GM23338 (cell line): ENCODE measurements around the gene CD300H. TPM values are rescaled to one million over a fixed set of nuclear protein-coding genes. Genes with fewer than 3 reads are reported as not detected.

ENCODE experiments used
- ATAC-seq: fragments of 200-7000 bp; cut with Tn5 transposase; 3 replicates; pipeline ENCODE4 v1.9.1; 2020
- DNase-seq: peaks from one replicate; pipeline ENCODE4 v3.0.0-alpha.2; 2015; ENCODE audit warnings: low spot score
- H2AFZ ChIP-seq: fragments of 200-600 bp; sonication (generic); 2 replicates; pipeline ENCODE4 v1.8.0; 2016; ENCODE audit warnings: antibody characterized with exemption, mild to moderate bottlenecking, moderate library complexity
- H3F3A ChIP-seq: fragments of 200-600 bp; sonication (generic); replicated peaks from 2 replicates; pipeline ENCODE4 v1.8.0; 2017; ENCODE audit warnings: antibody characterized with exemption, mixed run types, low read depth
- H3K27ac ChIP-seq: fragments of 200-600 bp; sonication (generic); 2 replicates; pipeline ENCODE4 v1.6.1; 2016; ENCODE audit warnings: low read depth
- H3K27me3 ChIP-seq: fragments of 200-600 bp; sonication (generic); 2 replicates; pipeline ENCODE4 v1.8.0; 2016; ENCODE audit warnings: mild to moderate bottlenecking, mixed run types, moderate library complexity; ENCODE audit not compliant: insufficient read depth
- H3K36me3 ChIP-seq: fragments of 200-600 bp; sonication (generic); 2 replicates; pipeline ENCODE4 v1.8.0; 2016; ENCODE audit warnings: mild to moderate bottlenecking; ENCODE audit not compliant: insufficient read depth
- H3K4me1 ChIP-seq: fragments of 200-600 bp; sonication (generic); 2 replicates; pipeline ENCODE4 v1.8.0; 2016; ENCODE audit warnings: mild to moderate bottlenecking, moderate library complexity; ENCODE audit not compliant: insufficient read depth
- H3K4me2 ChIP-seq: fragments of 200-600 bp; sonication (generic); 2 replicates; pipeline ENCODE4 v1.7.1; 2017; ENCODE audit warnings: mixed run types
- H3K4me3 ChIP-seq: fragments of 200-600 bp; sonication (generic); 2 replicates; pipeline ENCODE4 v1.6.1; 2016; ENCODE audit warnings: mixed run types
- H3K79me2 ChIP-seq: fragments of 200-600 bp; sonication (generic); replicated peaks from 2 replicates; pipeline ENCODE4 v1.8.0; 2017; ENCODE audit warnings: mild to moderate bottlenecking; ENCODE audit not compliant: insufficient read depth
- H3K9me2 ChIP-seq: fragments of 200-600 bp; sonication (generic); 2 replicates; pipeline ENCODE4 v1.8.0; 2017; ENCODE audit not compliant: insufficient read depth
- H4K20me1 ChIP-seq: fragments of 200-600 bp; sonication (generic); replicated peaks from 2 replicates; pipeline ENCODE4 v1.8.0; 2017; ENCODE audit warnings: mild to moderate bottlenecking; ENCODE audit not compliant: insufficient read depth
- H3K27ac Mint-ChIP-seq: 2 replicates; pipeline ENCODE4 v1.8.0; 2020; ENCODE audit warnings: inconsistent platforms, mild to moderate bottlenecking, moderate library complexity, mixed read lengths
- H3K27me3 Mint-ChIP-seq: 3 replicates; pipeline ENCODE4 v1.8.0; 2022; ENCODE audit warnings: low read depth, mild to moderate bottlenecking, moderate library complexity, mixed read lengths, inconsistent platforms; ENCODE audit not compliant: insufficient read depth, poor library complexity
- H3K36me3 Mint-ChIP-seq: 3 replicates; pipeline ENCODE4 v1.8.0; 2021; ENCODE audit warnings: low read depth, mild to moderate bottlenecking, inconsistent platforms, moderate library complexity, mixed read lengths
- H3K4me1 Mint-ChIP-seq: 3 replicates; pipeline ENCODE4 v1.8.0; 2020; ENCODE audit warnings: mild to moderate bottlenecking, inconsistent platforms, mixed read lengths
- H3K4me3 Mint-ChIP-seq: 3 replicates; pipeline ENCODE4 v1.8.0; 2021; ENCODE audit warnings: moderate library complexity, mild to moderate bottlenecking, inconsistent platforms, mixed read lengths
- H3K9me3 Mint-ChIP-seq: 3 replicates; pipeline ENCODE4 v1.8.0; 2020; ENCODE audit warnings: moderate library complexity, mild to moderate bottlenecking, inconsistent platforms, mixed read lengths
- CREB1 ChIP-seq: fragments of 250-450 bp; sonication (Bioruptor Pico); IDR thresholded peaks from 2 replicates; pipeline ENCODE4 v1.5.0; 2020; ENCODE audit warnings: low read depth, mild to moderate bottlenecking, moderate library complexity
- EZH2 ChIP-seq: fragments of 200-600 bp; sonication (generic); IDR thresholded peaks from one replicate; pipeline ENCODE4 v1.8.0; 2017; ENCODE audit warnings: antibody characterized with exemption, mild to moderate bottlenecking, low read depth; ENCODE audit not compliant: unreplicated experiment
- EZH2phosphoT487 ChIP-seq: fragments of 200-600 bp; sonication (generic); IDR thresholded peaks from one replicate; pipeline ENCODE4 v1.8.1; 2018; ENCODE audit warnings: antibody characterized with exemption; ENCODE audit not compliant: unreplicated experiment
- JUNB ChIP-seq: IDR thresholded peaks from one replicate; pipeline ENCODE4 v1.6.1; 2016; ENCODE audit warnings: antibody characterized with exemption; ENCODE audit not compliant: unreplicated experiment
- NANOG ChIP-seq: IDR thresholded peaks from 2 replicates; pipeline ENCODE4 v1.6.1; 2016; ENCODE audit warnings: antibody characterized with exemption, borderline replicate concordance
- POLR2AphosphoS5 ChIP-seq: IDR thresholded peaks from 2 replicates; pipeline ENCODE4 v1.6.1; 2016; ENCODE audit warnings: antibody characterized with exemption, low read depth
- STAT1 ChIP-seq: IDR thresholded peaks from one replicate; pipeline ENCODE4 v1.6.1; 2016; ENCODE audit warnings: antibody characterized with exemption; ENCODE audit not compliant: unreplicated experiment
- ZNF114 ChIP-seq: fragments of 250-450 bp; sonication (Bioruptor Pico); IDR thresholded peaks from 2 replicates; pipeline ENCODE4 v1.5.0; 2020; ENCODE audit warnings: mild to moderate bottlenecking, moderate library complexity
- ZNF331 ChIP-seq: fragments of 250-450 bp; sonication (Bioruptor Pico); IDR thresholded peaks from 2 replicates; pipeline ENCODE4 v1.5.0; 2020; ENCODE audit warnings: low read depth, mild to moderate bottlenecking, moderate library complexity
- polyA plus RNA-seq: library from polyadenylated mRNA; unstranded; fragments of >200 nt; fragmentation: Nextera tagmentation; extraction: Ambion mirVana; gene quantifications from 2 replicates; pipeline ENCODE4 v1.2.1, GENCODE V29; 2016
- total RNA-seq: library from RNA; depleted of rRNA; stranded (reverse); fragments of >200 nt; shearing (Covaris generic); gene quantifications from 2 replicates; pipeline ENCODE4 v1.2.3, GENCODE V29; 2014
- TF ChIP-seq, protein P1 (sequence below): IDR thresholded peaks from 2 replicates; pipeline ENCODE4 v1.6.1; 2016; ENCODE audit warnings: antibody characterized with exemption
- TF ChIP-seq, protein P2 (sequence below): IDR thresholded peaks from one replicate; pipeline ENCODE4 v1.6.1; 2018; ENCODE audit warnings: antibody characterized with exemption; ENCODE audit not compliant: unreplicated experiment
- TF ChIP-seq, protein P3 (sequence below), 2 experiments: fragments of 200-600 bp in 1 of 2; sonication (generic) in 1 of 2; conservative IDR thresholded peaks; 2 replicates each; pipeline versions ENCODE4 v1.5.1 to v1.6.1; 2016 to 2017; ENCODE audit warnings: antibody characterized with exemption in 2 of 2, low read depth in 2 of 2, mild to moderate bottlenecking in 2 of 2, moderate library complexity in 1 of 2
- TF ChIP-seq, protein P4 (sequence below): fragments of 250-450 bp; sonication (Bioruptor Pico); IDR thresholded peaks from 2 replicates; pipeline ENCODE4 v1.5.0; 2020; ENCODE audit warnings: mild to moderate bottlenecking, moderate library complexity

Gene CD300H
- total and polyA plus RNA-seq, 2 experiments from 2014 or later, result not detected

DNA sequence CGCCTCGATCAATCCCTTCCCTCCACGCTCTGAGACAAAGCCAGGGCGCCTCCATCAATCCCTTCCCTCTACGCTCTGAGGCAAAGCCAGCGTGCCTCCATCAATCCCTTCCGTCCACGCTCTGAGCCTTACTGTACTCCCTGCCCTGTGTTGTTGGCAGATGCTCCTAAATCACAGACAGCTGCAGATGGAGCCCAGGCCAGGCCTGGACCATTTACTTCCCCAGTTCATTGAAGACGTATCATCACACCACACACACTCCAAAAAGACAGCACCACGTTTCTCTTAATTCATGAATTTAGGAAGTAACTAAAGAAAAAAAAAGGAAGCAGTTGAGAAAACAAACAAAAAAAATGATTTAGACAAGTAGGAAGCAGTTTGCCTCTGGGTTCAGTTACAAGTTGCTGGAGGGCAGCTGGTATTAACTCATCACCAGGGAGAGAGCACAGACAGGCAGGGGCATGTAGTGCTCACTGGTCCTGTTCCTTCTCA lies 32.2 kb upstream of the CD300H start:
- Mint-ChIP-seq H3K27me3 (peaks cover 11% of the 10 kb centered on the region), H3K4me3 (no peak overlapping the region), H3K4me1 (peaks cover 5% of the 10 kb centered on the region; the same call in 2 of the 3 replicates), H3K9me3 (no peaks in the 10 kb centered on the region), H3K36me3 (no peaks in the 10 kb centered on the region), H3K27ac (no peak overlapping the region)
- no peak overlapping the region for H3K27ac ChIP-seq
- H3F3A ChIP-seq, result no peaks in the 10 kb centered on the region
- no peak for TF ChIP-seq ZNF114 (CRISPR knock-in tag)
- TF ChIP-seq JUNB, result no peak
- TF ChIP-seq, protein P1, sequence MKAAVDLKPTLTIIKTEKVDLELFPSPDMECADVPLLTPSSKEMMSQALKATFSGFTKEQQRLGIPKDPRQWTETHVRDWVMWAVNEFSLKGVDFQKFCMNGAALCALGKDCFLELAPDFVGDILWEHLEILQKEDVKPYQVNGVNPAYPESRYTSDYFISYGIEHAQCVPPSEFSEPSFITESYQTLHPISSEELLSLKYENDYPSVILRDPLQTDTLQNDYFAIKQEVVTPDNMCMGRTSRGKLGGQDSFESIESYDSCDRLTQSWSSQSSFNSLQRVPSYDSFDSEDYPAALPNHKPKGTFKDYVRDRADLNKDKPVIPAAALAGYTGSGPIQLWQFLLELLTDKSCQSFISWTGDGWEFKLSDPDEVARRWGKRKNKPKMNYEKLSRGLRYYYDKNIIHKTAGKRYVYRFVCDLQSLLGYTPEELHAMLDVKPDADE, result no peak
- no peak for TF ChIP-seq POLR2AphosphoS5
- TF ChIP-seq ZNF331, result no peak
- no peak for TF ChIP-seq EZH2
- no peak for TF ChIP-seq CREB1
- TF ChIP-seq, protein P2, sequence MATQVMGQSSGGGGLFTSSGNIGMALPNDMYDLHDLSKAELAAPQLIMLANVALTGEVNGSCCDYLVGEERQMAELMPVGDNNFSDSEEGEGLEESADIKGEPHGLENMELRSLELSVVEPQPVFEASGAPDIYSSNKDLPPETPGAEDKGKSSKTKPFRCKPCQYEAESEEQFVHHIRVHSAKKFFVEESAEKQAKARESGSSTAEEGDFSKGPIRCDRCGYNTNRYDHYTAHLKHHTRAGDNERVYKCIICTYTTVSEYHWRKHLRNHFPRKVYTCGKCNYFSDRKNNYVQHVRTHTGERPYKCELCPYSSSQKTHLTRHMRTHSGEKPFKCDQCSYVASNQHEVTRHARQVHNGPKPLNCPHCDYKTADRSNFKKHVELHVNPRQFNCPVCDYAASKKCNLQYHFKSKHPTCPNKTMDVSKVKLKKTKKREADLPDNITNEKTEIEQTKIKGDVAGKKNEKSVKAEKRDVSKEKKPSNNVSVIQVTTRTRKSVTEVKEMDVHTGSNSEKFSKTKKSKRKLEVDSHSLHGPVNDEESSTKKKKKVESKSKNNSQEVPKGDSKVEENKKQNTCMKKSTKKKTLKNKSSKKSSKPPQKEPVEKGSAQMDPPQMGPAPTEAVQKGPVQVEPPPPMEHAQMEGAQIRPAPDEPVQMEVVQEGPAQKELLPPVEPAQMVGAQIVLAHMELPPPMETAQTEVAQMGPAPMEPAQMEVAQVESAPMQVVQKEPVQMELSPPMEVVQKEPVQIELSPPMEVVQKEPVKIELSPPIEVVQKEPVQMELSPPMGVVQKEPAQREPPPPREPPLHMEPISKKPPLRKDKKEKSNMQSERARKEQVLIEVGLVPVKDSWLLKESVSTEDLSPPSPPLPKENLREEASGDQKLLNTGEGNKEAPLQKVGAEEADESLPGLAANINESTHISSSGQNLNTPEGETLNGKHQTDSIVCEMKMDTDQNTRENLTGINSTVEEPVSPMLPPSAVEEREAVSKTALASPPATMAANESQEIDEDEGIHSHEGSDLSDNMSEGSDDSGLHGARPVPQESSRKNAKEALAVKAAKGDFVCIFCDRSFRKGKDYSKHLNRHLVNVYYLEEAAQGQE, result no peak
- TF ChIP-seq, protein P3, sequence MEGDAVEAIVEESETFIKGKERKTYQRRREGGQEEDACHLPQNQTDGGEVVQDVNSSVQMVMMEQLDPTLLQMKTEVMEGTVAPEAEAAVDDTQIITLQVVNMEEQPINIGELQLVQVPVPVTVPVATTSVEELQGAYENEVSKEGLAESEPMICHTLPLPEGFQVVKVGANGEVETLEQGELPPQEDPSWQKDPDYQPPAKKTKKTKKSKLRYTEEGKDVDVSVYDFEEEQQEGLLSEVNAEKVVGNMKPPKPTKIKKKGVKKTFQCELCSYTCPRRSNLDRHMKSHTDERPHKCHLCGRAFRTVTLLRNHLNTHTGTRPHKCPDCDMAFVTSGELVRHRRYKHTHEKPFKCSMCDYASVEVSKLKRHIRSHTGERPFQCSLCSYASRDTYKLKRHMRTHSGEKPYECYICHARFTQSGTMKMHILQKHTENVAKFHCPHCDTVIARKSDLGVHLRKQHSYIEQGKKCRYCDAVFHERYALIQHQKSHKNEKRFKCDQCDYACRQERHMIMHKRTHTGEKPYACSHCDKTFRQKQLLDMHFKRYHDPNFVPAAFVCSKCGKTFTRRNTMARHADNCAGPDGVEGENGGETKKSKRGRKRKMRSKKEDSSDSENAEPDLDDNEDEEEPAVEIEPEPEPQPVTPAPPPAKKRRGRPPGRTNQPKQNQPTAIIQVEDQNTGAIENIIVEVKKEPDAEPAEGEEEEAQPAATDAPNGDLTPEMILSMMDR (conservative IDR thresholded peaks at IDR 0.05; ENCODE audit: low read depth in 2 of 2), result no peak
- TF ChIP-seq STAT1, result no peak
- TF ChIP-seq EZH2phosphoT487, result no peak
- TF ChIP-seq, protein P4, sequence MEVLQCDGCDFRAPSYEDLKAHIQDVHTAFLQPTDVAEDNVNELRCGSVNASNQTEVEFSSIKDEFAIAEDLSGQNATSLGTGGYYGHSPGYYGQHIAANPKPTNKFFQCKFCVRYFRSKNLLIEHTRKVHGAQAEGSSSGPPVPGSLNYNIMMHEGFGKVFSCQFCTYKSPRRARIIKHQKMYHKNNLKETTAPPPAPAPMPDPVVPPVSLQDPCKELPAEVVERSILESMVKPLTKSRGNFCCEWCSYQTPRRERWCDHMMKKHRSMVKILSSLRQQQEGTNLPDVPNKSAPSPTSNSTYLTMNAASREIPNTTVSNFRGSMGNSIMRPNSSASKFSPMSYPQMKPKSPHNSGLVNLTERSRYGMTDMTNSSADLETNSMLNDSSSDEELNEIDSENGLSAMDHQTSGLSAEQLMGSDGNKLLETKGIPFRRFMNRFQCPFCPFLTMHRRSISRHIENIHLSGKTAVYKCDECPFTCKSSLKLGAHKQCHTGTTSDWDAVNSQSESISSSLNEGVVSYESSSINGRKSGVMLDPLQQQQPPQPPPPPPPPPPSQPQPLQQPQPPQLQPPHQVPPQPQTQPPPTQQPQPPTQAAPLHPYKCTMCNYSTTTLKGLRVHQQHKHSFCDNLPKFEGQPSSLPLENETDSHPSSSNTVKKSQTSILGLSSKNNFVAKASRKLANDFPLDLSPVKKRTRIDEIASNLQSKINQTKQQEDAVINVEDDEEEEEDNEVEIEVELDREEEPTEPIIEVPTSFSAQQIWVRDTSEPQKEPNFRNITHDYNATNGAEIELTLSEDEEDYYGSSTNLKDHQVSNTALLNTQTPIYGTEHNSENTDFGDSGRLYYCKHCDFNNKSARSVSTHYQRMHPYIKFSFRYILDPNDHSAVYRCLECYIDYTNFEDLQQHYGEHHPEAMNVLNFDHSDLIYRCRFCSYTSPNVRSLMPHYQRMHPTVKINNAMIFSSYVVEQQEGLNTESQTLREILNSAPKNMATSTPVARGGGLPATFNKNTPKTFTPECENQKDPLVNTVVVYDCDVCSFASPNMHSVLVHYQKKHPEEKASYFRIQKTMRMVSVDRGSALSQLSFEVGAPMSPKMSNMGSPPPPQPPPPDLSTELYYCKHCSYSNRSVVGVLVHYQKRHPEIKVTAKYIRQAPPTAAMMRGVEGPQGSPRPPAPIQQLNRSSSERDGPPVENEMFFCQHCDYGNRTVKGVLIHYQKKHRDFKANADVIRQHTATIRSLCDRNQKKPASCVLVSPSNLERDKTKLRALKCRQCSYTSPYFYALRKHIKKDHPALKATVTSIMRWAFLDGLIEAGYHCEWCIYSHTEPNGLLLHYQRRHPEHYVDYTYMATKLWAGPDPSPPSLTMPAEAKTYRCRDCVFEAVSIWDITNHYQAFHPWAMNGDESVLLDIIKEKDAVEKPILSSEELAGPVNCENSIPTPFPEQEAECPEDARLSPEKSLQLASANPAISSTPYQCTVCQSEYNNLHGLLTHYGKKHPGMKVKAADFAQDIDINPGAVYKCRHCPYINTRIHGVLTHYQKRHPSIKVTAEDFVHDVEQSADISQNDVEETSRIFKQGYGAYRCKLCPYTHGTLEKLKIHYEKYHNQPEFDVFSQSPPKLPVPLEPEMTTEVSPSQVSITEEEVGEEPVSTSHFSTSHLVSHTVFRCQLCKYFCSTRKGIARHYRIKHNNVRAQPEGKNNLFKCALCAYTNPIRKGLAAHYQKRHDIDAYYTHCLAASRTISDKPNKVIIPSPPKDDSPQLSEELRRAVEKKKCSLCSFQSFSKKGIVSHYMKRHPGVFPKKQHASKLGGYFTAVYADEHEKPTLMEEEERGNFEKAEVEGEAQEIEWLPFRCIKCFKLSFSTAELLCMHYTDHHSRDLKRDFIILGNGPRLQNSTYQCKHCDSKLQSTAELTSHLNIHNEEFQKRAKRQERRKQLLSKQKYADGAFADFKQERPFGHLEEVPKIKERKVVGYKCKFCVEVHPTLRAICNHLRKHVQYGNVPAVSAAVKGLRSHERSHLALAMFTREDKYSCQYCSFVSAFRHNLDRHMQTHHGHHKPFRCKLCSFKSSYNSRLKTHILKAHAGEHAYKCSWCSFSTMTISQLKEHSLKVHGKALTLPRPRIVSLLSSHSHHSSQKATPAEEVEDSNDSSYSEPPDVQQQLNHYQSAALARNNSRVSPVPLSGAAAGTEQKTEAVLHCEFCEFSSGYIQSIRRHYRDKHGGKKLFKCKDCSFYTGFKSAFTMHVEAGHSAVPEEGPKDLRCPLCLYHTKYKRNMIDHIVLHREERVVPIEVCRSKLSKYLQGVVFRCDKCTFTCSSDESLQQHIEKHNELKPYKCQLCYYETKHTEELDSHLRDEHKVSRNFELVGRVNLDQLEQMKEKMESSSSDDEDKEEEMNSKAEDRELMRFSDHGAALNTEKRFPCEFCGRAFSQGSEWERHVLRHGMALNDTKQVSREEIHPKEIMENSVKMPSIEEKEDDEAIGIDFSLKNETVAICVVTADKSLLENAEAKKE (CRISPR knock-in tag), result no peak
- TF ChIP-seq NANOG, result no peak
- DNase-seq (no peak), ATAC-seq (no peak)
- H3K36me3 ChIP-seq, result no peaks in the 10 kb centered on the region
- H3K4me3 ChIP-seq, result no peak overlapping the region
- no peak overlapping the region for H3K4me2 ChIP-seq
- H4K20me1 ChIP-seq, result no peaks in the 10 kb centered on the region
- H2AFZ ChIP-seq, result no peak overlapping the region; the same call in 1 of the 2 replicates
- H3K9me2 ChIP-seq, result no peaks in the 10 kb centered on the region
- H3K4me1 ChIP-seq, result no peaks in the 10 kb centered on the region
- no peaks in the 10 kb centered on the region for H3K79me2 ChIP-seq
- H3K27me3 ChIP-seq, result no peaks in the 10 kb centered on the region
